OCI-LY7 (cell line): ENCODE measurements around the gene RAD51B.

ENCODE experiments used
- CTCF ChIP-seq: fragments of 200-600 bp; sonication (generic); conservative IDR thresholded peaks from 2 replicates; pipeline ENCODE4 v1.5.1; 2014; ENCODE audit warnings: mild to moderate bottlenecking, antibody characterized with exemption, low read length, moderate library complexity, mixed read lengths
- EZH2phosphoT487 ChIP-seq: fragments of 200-600 bp; sonication (generic); IDR thresholded peaks from 2 replicates; pipeline ENCODE4 v1.6.1; 2018; ENCODE audit warnings: low read depth, borderline replicate concordance, mild to moderate bottlenecking, mixed run types, antibody characterized with exemption, low read length, moderate library complexity, mixed read lengths

- no peak for TF ChIP-seq CTCF
- TF ChIP-seq EZH2phosphoT487, result no peak
Observed at GRCh38 chr14:68284834-68285233, 465.3 kb downstream of the RAD51B start.
